ENCODE measurements around the gene ASPSCR1. TPM values are rescaled to one million over a fixed set of nuclear protein-coding genes. Genes with fewer than 3 reads are reported as not detected.

ASPSCR1 gene
- total and polyA plus RNA-seq, 2 of the 13 experiments (the other 11 are each of a cell fraction or from before 2014, with no cell fraction given), result 274 to 314 TPM

GRCh38 chr17:81967533-81968395, 9.7 kb upstream of the ASPSCR1 start (continued):
- no peak for TF ChIP-seq IKZF1 (IDR thresholded peaks at IDR 0.05)
- TF ChIP-seq CBX5 (CRISPR knock-in tag; IDR thresholded peaks at IDR 0.05; ENCODE audit: borderline replicate concordance), result peak; percentile 94; the same call in 1 of the 2 replicates
- peak; percentile 93 for TF ChIP-seq ZNF558 (CRISPR knock-in tag; IDR thresholded peaks at IDR 0.05; ENCODE audit: borderline replicate concordance)
- TF ChIP-seq POLR2G (IDR thresholded peaks at IDR 0.05; ENCODE audit: low read depth, low read length), result peak; percentile 26
- peak; percentile 93 for TF ChIP-seq IKZF4 (CRISPR knock-in tag; IDR thresholded peaks at IDR 0.05; ENCODE audit: borderline replicate concordance, low read depth, not compliant biosample characterization)
- peak; percentile 72; the same call in 1 of the 2 replicates for TF ChIP-seq ZNF263 (CRISPR knock-in tag; IDR thresholded peaks at IDR 0.05)
- 0 out of 2 replicates have a peak, but pooled peaks have one; percentile 10 for TF ChIP-seq RFX3 (CRISPR knock-in tag; IDR thresholded peaks at IDR 0.05)
- peak; percentile 95 for TF ChIP-seq ZSCAN21 (CRISPR knock-in tag; IDR thresholded peaks at IDR 0.05; ENCODE audit: borderline replicate concordance)
- TF ChIP-seq MLX (CRISPR knock-in tag; IDR thresholded peaks at IDR 0.05), result peak; percentile 99
- TF ChIP-seq, protein P1, sequence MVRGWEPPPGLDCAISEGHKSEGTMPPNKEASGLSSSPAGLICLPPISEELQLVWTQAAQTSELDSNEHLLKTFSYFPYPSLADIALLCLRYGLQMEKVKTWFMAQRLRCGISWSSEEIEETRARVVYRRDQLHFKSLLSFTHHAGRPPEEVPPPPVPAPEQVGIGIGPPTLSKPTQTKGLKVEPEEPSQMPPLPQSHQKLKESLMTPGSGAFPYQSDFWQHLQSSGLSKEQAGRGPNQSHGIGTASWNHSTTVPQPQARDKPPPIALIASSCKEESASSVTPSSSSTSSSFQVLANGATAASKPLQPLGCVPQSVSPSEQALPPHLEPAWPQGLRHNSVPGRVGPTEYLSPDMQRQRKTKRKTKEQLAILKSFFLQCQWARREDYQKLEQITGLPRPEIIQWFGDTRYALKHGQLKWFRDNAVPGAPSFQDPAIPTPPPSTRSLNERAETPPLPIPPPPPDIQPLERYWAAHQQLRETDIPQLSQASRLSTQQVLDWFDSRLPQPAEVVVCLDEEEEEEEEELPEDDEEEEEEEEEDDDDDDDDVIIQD (CRISPR knock-in tag; IDR thresholded peaks at IDR 0.05; ENCODE audit: low read depth), result peak; percentile 76
- peak; percentile 76; the same call in 1 of the 2 replicates for TF ChIP-seq EED (CRISPR knock-in tag; IDR thresholded peaks at IDR 0.05)
- TF ChIP-seq HBP1 (CRISPR knock-in tag; IDR thresholded peaks at IDR 0.05; ENCODE audit: low read depth), result peak; percentile 56
- peak; percentile 44 to 85 for TF ChIP-seq NR2F1 (CRISPR knock-in tag; IDR thresholded peaks at IDR 0.05)
- peak; percentile 80; the same call in 1 of the 2 replicates for TF ChIP-seq SOX13 (IDR thresholded peaks at IDR 0.05)
- peak in 1 of 2 experiments; percentile 85; a peak in 2 of 4 replicates for TF ChIP-seq SOX13 (CRISPR knock-in tag; conservative IDR thresholded peaks at IDR 0.05 in 1 of 2, IDR thresholded peaks at IDR 0.05 in 1 of 2)
- TF ChIP-seq ZNF17 (CRISPR knock-in tag; IDR thresholded peaks at IDR 0.05), result no peak
- TF ChIP-seq ZMAT3 (CRISPR knock-in tag; conservative IDR thresholded peaks at IDR 0.05), result peak; percentile 92
- TF ChIP-seq PRMT3 (CRISPR knock-in tag; IDR thresholded peaks at IDR 0.05; ENCODE audit: borderline replicate concordance, low read depth), result 0 out of 2 replicates have a peak, but pooled peaks have one; percentile 49
- TF ChIP-seq MIXL1 (CRISPR knock-in tag; IDR thresholded peaks at IDR 0.05), result peak; percentile 49
- peak; percentile 57; the same call in 1 of the 2 replicates for TF ChIP-seq ZSCAN22 (CRISPR knock-in tag; IDR thresholded peaks at IDR 0.05)
- peak; percentile 88; the same call in 1 of the 2 replicates for TF ChIP-seq ZXDC (CRISPR knock-in tag; IDR thresholded peaks at IDR 0.05)
- 0 out of 2 replicates have a peak, but pooled peaks have one; percentile 70 for TF ChIP-seq MZF1 (CRISPR knock-in tag; IDR thresholded peaks at IDR 0.05; ENCODE audit: borderline replicate concordance)
